Lower leg skin (tissue), 4 donors: Measurements from ENCODE around the gene ZRANB1. TPM values are rescaled to one million over a fixed set of nuclear protein-coding genes. Genes with fewer than 3 reads are reported as not detected.
A peak's percentile ranks its signal among the peaks of the same experiment; 100 is the strongest.

Experiments used
- DNase-seq, 2 donors: peaks; one replicate each; pipeline ENCODE4 v3.0.0-alpha.2; 2019; ENCODE audit warnings: low spot score in 2 of 2
- H3K4me3 ChIP-seq: fragments of 200-600 bp; sonication (generic); 2 replicates; pipeline ENCODE4 v1.5.1; 2017; ENCODE audit warnings: mild to moderate bottlenecking, low read depth; ENCODE audit not compliant: poor library complexity, severe bottlenecking
- CTCF ChIP-seq, 3 donors: fragments of 450-650 bp; IDR thresholded peaks; one replicate each; pipeline ENCODE4 v1.5.1; 2016; ENCODE audit warnings: antibody characterized with exemption in 3 of 3, mild to moderate bottlenecking in 3 of 3, moderate library complexity in 2 of 3
- POLR2A ChIP-seq, 2 donors: fragments of 450-650 bp; IDR thresholded peaks; one replicate each; pipeline ENCODE4 v1.6.1; 2016 to 2017; ENCODE audit warnings: antibody characterized with exemption in 2 of 2, mild to moderate bottlenecking in 1 of 2, moderate library complexity in 1 of 2
- WGBS, 2 donors: methylation state at CpG; one replicate each; pipeline ENCODE4 v1.1.5; 2018; 5-methylcytosine and 5-hydroxymethylcytosine counted together
- intact Hi-C: fragments of 100-400 bp; cut with DNase I; formaldehyde crosslinking; loops from one replicate; pipeline ENCODE4 v1.15.0; 2023; ENCODE audit warnings: low total_unique reads
- total RNA-seq, 4 donors: library from RNA; depleted of rRNA; stranded (reverse); fragments of >200 nt; gene quantifications; one replicate each; pipeline ENCODE4 v1.1.0, GENCODE V29; 2016

ZRANB1 gene
- total RNA-seq, 4 donors from 2014 or later: 26.5 to 40.6 (median 35.0) TPM

- WGBS, 2 donors: 96 to 98% methylated on average over 4 of the region's 4 CpGs
- DNase-seq: no peak
- TF ChIP-seq POLR2A (IDR thresholded peaks at IDR 0.05) (no peak), CTCF (IDR thresholded peaks at IDR 0.05) (no peak)
- no peak overlapping the region for H3K4me3 ChIP-seq
- intact Hi-C loops: no loop called here
Measured at GRCh38 chr10:124993345-124993708, 51.4 kb downstream of the ZRANB1 start.

- intact Hi-C loops: no loop called here
Measured at GRCh38 chr10:124993736-124994451, 52.0 kb downstream of the ZRANB1 start.

GRCh38 chr10:124994573-124995473 is 52.9 kb downstream of the ZRANB1 start:
- TF ChIP-seq POLR2A (IDR thresholded peaks at IDR 0.05): no peak
- DNase-seq: peak; percentile 19 to 84
- WGBS, 2 donors: 81 to 87% methylated on average over 29 to 31 of the region's 31 CpGs
- H3K4me3 ChIP-seq: no peak overlapping the region
- intact Hi-C loops: no loop called here

More at GRCh38 chr10:124993736-124994451, 52.0 kb downstream of the ZRANB1 start:
- TF ChIP-seq POLR2A (IDR thresholded peaks at IDR 0.05) (no peak), CTCF (IDR thresholded peaks at IDR 0.05) (no peak)
- H3K4me3 ChIP-seq: no peak overlapping the region
- WGBS, 2 donors: 86 to 92% methylated on average over 21 of the region's 21 CpGs
- DNase-seq: peak in 1 of 2 donors; percentile 76

GRCh38 chr10:124995605-124996004 is 53.7 kb downstream of the ZRANB1 start:
- peak in 1 of 2 donors; percentile 10 for DNase-seq
- intact Hi-C loops: no loop called here
- no peak for TF ChIP-seq POLR2A (IDR thresholded peaks at IDR 0.05)
- 90 to 92% methylated on average over 11 of the region's 11 CpGs for WGBS, 2 donors
- no peak overlapping the region for H3K4me3 ChIP-seq

GRCh38 chr10:124996127-124996853 is 54.4 kb downstream of the ZRANB1 start:
- no peak for TF ChIP-seq POLR2A (IDR thresholded peaks at IDR 0.05)
- TF ChIP-seq CTCF (IDR thresholded peaks at IDR 0.05): no peak
- WGBS, 2 donors: 92 to 95% methylated on average over 24 of the region's 24 CpGs
- intact Hi-C loops: no loop called here
- no peak overlapping the region for H3K4me3 ChIP-seq
- peak in 1 of 2 donors; percentile 14 for DNase-seq

GRCh38 chr10:124996854-124997215 is 54.9 kb downstream of the ZRANB1 start:
- intact Hi-C loops: no loop called here
- H3K4me3 ChIP-seq: no peak overlapping the region
- no peak for TF ChIP-seq CTCF (IDR thresholded peaks at IDR 0.05)
- no peak for TF ChIP-seq POLR2A (IDR thresholded peaks at IDR 0.05)
- peak in 1 of 2 donors; percentile 9 for DNase-seq
- 95 to 97% methylated on average over 17 of the region's 17 CpGs for WGBS, 2 donors
